HG03103 (cell line): ENCODE data around the gene IPPK.

Experiments
- ATAC-seq: cut with Tn5 transposase; IDR thresholded peaks from one replicate; pipeline ENCODE4 v1.9.1; 2021; ENCODE audit warnings: low read depth; ENCODE audit not compliant: unreplicated experiment

The IPPK gene

DNA sequence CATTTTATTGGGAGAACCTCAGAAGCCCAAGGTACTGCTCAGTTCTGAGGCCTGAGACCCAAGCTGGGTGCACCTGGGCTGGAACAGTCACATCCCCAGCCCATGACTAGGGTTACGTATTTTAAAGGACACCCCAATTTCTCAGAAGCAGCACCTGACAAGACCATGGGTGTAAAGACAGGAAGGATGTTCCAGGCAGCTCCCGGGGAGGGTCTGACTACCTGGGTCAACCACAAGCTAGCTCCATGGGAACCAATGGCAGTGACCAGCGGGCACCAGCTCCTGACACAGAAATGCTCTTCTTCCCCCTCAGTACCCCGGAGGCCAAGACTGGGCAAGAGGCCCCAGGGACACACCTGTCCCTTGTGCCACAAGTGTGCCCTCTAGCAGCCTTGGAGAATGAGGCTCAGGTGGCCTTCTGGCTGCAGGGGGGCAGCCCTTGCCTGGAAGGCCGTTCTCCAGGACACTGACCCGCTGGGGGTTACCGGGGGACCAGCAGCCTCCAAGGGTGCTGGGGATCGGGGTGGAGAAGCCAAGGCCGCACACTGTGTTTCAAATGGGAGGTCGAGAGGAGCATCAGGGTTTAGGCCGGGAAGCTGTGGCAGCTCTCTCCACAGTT lies 52.6 kb downstream of the IPPK start:
- ATAC-seq = no peak

DNA sequence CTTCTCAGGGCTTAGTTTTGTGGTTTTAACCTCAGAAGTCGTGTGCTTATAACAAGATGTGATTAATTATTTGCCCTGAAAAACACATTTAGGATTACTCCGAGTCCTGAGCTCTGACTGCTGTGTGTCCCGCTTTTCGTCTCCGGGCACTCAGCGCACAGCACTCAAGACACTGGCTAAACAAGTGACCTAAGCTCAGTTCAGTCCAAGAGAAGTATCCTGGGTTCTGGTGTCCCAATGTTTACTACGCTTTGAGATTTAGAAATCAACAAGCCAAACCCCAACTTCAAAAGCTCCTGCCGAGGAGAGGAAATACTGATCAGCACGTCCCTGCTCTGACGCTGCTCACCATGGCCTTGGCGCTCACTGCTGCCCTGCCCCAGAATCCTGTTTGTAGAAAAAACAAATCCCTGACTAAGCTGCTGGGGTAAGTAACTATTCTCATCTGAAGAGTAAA lies 53.2 kb downstream of the IPPK start:
- no peak for ATAC-seq

DNA sequence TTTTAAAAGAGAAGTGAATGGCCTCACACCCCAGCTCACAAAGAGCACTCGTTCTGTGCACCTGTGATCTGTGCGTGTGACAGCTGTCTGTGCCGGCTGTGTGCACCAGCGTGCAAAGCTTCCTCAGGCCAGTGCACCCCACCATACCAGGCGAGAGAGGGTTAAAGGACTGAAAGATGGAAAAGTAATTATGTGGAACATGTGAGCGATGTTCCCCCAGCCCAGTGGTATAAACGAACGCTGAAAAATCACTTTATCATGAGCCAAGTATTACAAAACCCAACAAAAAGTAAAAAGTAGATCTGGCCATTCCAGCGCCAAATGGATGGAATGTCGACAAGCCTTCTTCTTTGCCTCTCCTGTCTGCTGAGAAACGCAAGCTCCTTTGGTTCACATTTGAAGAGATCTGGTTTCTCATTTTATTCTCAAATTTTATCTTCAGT lies 53.7 kb downstream of the IPPK start:
- no peak for ATAC-seq

DNA sequence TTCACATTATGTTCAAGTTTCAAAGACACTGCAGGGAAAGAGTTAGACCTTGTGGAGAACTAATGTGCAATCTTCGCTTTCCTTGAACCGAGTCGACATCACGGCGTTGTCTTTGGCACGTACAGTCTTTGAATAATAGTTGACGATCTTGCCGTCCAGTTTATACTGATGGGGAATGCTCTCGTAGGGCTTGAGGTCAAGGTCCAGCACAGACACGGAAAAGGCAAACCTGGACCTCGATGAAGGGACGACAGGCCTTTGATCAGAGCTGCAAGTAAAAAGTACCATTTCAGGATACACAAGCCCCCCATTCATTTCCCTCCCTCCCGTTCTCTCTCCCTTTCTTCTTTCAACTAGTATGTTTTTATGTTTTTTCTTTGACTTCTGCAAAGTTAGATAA lies 54.1 kb downstream of the IPPK start:
- no peak for ATAC-seq

DNA sequence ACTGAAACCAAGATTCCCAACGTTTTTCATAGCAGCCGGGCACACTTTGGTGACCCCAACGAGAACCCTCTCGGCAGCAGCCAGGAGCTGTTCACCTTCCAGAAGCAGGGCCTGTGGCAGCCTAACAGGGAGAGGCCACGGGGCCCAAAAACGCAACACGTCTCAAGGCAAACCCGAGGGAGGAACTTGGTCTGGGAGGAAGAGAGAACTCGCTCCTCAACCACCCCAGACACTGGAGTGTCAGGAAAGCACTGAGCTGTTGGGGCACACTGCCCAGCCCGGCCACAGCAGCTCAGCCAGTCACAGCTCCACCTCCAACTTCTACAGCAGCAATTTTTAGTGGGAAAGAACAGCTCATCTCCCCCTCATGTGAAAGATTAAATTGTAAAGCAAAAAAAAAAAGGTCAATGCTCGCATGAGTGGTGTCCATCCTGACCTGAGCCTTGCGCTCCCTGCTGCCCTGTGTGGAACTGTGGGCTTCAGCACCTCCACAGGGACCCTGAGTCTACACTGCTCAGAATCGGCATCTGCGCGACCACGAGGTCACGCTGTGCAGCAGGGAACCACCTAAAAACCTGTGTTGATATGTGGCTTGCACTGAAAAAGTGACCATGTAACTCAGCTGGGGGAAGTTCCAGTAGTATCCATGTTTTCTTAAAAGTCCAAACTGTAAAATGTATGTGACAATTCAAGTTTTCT lies 55.0 kb downstream of the IPPK start:
- no peak for ATAC-seq

GRCh38 chr9:92614123-92614510 lies 55.8 kb downstream of the IPPK start:
- ATAC-seq = no peak

DNA sequence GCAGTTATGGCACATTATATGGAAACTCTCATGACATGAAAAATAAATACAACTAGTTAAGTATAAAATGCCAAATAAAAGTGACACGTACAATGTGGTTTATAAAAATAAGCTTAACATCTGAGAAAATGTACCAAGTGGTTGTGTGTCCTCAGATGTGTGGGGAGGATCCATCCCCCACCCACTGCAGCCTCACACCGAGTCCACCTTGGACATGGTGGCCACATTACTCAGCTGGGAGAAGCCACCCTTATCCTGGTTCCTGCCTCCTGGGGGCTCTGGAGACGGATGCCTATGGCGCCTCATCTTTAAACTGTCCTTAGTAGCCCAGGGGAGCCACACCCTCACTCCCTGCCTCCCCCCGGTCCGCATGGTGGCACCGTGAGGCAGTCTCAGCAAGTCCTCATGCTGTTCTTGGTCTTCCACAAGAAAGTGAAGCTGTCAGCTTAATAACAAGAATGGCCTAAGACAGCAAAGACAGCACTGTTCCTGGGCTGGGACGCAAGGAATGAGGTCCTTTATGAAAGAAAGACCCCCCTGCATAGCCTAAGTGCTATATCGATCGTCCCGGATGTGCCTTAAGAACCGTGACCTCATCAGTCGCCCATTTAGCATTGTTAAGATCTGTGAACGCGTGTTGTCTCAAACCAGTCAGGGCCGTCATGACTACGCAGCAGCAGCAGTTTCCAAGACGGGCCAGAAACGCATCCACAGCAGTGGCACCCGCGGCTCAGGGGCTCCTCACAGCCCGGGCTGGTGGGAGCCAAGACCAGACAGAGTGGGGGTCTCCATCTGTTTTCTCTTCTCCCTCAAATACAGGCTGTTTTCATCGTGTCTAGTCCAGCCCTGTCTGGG lies 56.4 kb downstream of the IPPK start:
- no peak for ATAC-seq

DNA sequence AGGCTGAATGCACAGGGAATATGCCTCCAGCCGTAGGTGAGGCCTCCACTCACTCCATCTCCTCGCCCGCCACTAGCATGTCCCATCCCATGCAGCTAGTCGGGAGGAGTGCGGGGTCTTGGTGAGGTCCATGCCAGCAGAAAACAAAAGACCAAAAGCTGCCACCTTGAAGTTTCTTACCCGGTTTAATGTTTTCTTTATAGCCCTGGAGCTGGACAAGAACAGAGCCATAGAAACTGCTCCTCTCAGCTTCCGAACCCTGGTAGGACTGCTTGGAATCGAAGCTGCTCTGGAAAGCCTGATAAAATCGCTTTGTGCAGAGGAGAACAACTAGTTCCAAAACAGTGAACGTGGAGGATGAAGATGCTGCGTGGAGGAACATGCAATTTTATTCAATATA lies 57.1 kb downstream of the IPPK start:
- no peak for ATAC-seq

DNA sequence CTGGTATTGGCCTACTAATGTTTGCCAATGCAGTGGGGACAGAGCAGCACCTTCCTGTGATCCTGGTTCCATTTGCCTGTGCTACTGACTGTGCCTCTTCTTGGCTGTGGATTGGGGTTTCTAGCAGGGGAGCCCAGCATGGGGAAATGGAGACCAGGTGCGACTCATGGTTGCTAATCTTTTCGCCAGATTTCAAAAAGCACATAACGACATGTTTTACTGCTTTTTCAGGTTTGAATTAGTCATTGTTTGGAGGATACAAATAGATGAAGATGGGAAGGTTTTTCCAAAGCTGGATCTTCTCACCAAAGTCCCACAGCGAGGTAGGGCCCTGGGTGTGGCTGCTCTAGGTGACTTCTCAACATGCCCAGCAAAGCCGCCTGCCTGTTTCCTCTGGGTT lies 57.6 kb downstream of the IPPK start:
- ATAC-seq = no peak

- no peak for ATAC-seq
Measured at GRCh38 chr9:92611621-92612285, 58.2 kb downstream of the IPPK start.

DNA sequence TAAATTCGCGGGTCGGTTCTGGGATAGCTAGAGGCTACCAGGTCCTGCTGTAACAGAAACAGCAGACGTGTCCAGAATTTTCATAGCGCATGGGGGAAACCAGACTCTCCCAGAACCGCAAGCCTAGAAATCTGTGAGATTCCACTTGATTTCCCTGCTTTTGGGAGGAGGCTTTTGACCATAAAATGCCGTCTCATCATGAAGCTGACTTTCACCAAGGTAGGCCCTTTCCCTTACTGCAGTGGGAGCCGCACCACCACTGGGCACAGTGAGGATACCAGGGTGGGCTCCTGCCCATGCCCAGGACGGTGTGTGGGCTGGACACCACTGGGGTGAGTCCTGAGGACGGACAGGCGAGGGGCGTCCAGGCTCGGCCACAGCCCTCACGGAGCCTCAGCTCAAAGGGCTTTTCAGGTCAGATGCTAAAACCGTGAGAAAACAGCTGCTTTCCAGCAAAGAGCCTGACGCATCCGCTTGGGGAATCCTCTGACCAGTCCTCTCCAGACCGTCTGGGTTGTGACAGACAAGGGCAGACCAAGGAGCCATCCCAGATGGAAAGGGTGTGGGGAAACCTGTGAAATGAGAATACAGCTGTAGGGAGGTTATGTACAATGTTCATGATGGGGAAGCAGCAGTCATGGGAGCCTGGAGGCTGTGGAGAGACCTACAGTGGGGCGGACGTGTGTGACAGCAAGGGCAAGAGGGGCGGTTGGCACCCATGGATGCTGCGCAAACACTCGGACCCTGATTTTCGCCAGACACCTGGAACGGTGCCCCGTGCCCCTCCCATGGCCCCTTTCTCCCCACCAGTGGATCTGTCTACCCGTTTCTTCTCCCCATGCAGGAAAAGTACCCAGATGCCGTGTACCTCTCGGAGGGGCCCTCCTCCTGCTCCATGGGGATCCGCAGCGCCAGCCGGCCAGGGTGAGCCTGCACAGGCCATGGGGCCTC lies 59.2 kb downstream of the IPPK start:
- ATAC-seq = no peak

DNA sequence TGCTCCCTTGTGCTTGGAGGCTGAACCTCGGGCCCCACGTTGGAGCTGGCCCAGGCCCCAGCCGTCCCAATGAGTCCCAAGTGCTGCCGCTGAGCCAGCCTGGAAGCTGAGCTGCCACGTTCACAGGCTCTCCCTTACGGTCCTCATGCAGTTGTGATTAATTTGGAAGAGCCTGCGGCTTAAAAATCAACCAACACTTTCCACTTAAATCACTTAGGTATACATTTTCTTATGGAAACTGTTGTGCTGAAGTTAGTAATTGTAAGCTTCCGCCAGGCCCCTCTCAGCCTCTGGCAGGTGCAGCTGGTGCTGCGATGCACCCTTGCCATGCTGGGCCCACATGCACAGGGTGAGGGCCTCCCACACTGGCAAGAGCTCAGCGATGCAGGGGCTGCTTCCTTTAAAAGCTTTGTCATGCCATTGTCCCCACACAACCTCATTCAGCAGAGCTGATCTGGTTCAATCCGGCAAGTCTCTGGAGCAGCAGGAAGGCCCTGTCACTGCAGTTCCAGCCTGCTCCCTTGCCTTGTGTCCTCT lies 61.0 kb downstream of the IPPK start:
- no peak for ATAC-seq

DNA sequence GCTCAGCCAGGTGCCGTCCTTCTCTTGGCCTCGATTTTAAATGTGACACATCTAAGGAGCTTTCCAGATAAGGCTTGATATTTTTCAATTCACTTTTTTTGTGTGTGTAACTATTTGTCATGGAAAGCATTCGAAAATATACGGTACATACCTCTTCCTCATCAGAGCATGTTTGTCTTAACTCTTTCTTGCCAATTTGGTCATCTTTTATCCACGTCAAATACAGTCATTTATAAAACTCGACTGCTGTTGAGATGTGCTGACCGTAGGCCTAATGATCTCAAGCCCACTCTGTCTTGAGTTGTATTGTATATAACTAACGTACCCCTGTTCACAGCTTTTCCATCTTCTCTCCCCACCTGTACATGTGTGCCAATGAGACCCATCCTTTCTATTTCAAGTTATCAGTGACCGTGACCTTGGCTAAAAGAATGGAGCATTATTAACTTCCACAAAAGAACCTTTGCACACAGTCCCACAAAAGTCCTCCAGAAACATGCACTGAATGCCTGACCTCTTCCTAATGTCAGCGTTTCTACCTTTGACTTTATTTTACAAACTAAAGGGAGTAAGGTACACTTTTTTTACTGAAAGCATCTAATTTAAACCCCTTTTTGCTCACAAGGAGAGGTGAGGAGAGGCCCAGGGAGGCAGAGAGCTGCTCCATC lies 61.6 kb downstream of the IPPK start:
- no peak for ATAC-seq

- no peak for ATAC-seq
Measured at GRCh38 chr9:92607773-92608172, 62.2 kb downstream of the IPPK start.

DNA sequence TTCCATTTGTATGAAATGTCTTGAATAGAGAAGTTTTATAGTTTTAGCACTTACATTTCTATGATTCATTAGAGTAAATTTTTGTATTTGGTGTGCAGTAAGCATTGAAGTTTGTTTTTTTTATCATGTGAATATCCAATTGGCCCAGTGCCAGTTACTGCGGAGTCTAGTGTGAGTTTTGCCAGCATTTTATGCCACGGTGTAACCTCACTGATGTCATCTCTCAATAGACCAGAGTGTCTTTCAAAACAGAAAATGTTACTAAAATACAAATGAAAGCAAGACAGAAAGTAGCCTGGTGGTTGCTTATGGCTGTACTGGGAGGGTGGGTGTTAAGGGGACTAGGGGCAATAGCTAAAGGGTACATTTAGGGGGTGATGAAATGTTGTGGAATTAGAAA lies 62.8 kb downstream of the IPPK start:
- ATAC-seq = no peak

- no peak for ATAC-seq
Measured at GRCh38 chr9:92605224-92605623, 64.7 kb downstream of the IPPK start.

GRCh38 chr9:92603990-92604389 lies 65.9 kb downstream of the IPPK start:
- ATAC-seq = no peak

GRCh38 chr9:92603100-92603499 lies 66.8 kb downstream of the IPPK start:
- ATAC-seq = no peak

GRCh38 chr9:92602413-92602812 lies 67.5 kb downstream of the IPPK start:
- ATAC-seq = no peak
